ENCODE data around the gene HSPG2. TPM values are rescaled to one million over a fixed set of nuclear protein-coding genes. Genes with fewer than 3 reads are reported as not detected.
"Not testable (repeated sequence)": the region's sequence is repeated elsewhere in the genome, so short reads cannot be mapped to it uniquely, and the experiment has no call there.

The HSPG2 gene
- total RNA-seq, 1 experiment from 2014 or later, result 106 TPM

DNA sequence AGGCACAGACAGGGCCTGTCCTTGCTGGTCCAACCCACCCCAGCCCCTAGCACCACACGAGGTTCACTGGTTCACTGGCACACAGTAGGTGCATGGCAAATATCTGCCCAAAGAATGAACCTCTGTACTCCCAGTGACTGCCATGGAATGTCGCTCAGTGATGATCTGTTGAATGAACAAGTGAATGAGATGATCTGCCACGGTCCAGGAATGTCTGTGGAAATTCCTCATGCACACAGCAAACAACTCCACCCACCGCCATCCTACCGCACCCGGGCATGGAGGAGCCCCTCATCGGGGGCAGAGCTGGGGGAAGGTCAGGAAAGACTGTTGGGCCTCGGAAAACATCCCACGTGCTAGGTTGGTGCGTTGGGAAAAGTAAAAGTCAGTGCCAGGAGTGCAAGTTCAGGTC is 1.7 kb downstream of the HSPG2 start:
- peak; percentile 52 for DNase-seq (ENCODE audit: low read depth)

DNA sequence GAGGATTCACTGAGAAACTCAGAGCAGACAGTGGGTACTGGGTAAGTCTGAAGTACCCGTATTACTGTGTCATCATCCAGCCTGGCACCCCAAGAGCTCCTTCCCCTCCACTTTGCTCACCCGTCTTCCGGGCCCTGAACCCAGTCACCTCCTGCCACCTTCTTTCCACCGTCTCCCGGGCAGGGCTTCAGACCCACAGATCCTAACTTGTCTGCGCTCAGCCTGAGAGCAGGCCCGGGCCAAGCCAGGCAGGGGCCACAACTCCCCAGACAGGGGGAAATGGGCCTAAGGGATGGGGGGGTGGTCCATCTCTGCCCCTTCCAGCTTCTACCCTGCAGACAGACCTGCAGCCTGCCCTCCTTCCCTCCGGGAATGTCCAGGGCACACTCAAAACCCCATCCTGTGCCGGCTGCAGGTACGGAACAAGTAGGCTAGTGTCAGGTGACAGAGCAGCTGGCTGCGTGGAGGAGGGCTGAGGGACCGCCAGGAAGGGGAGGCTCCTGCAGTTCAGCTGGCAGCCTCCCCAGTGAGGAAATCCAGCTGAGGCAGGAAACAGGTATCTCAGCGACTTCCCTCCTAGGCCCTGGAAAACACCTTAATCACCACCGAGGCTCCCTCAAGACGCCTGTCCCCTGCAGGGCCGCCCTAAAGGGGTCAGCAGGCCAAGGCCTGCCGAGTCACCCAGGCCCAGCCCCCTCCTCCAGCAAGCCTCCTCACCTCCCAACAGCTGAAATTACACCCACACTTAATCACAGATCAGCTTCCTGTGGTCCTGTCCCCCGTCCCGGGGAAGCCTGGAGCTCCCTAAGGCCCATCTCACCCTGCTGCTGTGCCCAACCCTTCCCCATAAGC is 3.5 kb downstream of the HSPG2 start:
- peak; percentile 79 for DNase-seq (ENCODE audit: low read depth)

DNA sequence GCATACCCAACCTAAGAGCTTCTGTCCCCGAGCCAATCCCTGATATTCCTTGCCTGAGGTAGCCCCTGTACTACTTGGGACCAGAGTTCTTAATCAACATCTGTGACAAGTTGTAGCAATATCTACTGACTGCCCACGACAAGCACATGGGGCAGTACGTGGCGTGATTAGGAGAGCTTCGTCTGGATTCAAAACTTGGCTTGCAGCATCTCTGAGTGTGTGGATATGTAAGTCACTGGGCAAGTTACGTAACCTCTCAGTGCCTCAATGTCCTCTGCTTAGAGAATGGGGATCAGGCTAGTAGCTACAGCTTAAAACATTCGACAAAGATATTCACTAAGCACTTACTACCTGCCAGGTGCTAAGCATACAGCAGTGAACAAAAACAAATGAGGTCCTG is 5.0 kb downstream of the HSPG2 start:
- DNase-seq (ENCODE audit: low read depth), result peak; percentile 78

DNA sequence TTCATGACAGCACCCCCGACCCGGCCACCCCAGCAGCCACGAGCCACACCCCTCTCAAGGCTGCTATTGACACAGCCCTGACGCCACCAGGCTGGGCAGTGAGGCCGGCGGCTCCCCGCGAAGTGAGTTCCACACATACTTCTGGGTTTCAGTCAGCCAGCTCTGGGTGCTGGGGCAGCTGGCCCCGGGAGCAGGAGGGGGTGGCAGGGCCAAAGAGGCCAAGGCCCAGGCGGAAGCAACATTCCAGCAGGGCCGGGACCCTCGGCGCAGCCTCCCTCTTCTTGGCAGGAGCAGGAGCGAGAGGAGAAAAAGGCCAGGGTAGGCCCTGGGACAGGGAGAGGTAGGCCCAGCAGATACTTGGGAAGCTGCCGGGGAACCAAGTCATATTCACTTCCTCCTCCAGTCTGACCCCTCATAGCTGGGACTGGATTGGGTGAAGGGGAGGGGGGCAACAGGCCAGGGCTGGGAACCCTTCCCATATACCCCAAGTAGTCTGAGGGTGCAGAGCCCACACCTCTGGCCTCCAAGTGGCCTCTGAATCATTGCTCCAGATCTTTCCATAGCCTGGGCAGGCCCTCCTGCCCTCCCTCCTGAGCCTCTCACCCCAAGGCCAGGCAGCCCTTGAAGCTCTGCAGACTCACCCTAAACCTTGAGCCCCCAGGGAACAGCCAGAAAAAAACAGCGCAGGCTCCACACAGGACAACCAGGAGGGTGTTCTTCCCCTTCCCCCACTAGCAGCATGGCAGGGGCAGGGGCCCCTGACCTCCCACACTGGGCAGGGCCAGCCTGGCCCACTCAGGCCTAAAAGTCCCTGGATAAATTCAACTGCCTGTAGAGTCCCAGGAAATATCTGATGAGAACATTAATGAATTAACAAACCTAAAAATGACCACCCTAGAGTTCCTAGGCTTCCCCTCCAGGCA is 5.7 kb downstream of the HSPG2 start:
- peak; percentile 93 for DNase-seq (ENCODE audit: low read depth)

DNA sequence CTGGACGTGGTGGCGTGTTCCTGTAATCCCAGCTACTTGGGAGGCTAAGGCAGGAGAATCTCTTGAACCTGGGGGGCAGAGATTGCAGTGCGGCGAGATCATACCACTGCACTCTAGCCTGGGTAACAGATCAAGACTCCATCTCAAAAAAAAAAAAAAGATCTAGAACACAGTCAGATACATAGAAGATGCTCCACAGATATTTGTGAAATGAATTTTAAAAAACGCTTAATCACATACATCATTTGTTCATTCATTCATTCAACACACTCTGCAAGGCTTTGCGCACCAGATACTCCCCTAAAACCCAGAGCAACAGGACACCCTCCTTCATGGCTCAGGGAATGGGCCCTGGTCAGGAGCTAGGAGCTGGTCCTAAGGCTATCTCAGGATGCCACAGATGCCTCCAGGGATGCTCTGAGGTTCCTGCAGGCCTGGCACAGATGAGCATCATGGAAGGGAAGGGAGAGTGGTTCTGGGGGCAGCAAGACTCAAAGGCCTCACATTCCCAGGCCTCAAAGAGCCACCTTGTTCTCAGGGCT is 6.4 kb downstream of the HSPG2 start:
- DNase-seq (ENCODE audit: low read depth), result no peak

DNA sequence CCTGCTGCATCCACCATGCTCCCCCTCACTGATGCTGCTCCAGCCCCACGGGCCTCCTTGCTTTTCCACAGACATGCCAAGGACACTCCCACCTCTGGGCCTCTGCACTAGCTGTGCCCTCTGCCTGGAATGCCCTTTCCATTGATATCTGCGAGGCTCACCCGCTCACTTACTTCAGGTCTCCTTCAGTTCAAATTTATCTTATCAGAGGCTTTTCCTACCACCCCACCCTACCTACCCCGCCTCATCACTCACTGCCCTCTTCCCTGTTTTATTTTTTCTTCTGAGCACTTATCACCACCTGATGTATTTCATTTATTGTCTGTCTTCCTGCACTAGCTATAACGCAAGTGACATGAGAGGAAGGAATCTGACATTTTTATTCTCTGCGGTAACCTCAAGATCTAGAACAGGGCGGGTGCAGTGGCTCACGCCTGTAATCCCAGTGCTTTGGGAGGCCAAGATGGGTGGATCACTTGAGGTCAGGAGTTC is 7.0 kb downstream of the HSPG2 start:
- no peak for DNase-seq (ENCODE audit: low read depth)

DNA sequence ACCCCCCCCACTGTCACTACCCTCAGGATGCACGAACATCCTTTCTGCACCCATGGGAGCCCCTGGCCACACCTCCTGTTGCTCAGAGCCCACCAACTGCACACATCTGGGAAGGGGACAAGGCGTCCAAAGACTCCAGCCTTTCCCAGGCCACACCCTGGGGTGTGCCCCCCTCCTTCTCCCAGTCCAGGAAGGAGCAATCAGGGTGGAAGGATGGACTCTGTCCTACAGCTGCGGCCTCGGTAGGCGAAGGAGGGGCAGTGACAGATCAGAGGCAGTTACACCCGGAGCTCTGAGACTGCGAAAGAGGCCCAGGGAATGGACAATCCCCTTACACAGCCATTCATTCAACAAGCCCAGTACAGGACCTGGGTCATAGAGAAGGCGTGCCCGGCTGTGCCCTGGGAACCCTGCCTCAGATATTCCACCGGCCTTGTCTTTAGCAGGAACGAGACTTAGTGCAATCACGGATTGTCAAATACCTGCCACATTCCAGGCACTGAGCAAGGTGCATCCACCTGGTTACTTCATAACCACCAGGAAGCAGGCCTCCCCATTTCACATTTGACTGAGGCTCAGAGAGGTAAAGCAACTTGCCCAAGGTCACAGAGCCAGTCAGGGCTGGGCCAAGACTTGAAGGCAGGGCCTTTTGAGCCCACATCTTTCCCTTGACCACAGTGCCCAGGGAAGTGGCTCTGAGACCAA is 9.4 kb downstream of the HSPG2 start:
- peak; percentile 87 for DNase-seq (ENCODE audit: low read depth)

DNA sequence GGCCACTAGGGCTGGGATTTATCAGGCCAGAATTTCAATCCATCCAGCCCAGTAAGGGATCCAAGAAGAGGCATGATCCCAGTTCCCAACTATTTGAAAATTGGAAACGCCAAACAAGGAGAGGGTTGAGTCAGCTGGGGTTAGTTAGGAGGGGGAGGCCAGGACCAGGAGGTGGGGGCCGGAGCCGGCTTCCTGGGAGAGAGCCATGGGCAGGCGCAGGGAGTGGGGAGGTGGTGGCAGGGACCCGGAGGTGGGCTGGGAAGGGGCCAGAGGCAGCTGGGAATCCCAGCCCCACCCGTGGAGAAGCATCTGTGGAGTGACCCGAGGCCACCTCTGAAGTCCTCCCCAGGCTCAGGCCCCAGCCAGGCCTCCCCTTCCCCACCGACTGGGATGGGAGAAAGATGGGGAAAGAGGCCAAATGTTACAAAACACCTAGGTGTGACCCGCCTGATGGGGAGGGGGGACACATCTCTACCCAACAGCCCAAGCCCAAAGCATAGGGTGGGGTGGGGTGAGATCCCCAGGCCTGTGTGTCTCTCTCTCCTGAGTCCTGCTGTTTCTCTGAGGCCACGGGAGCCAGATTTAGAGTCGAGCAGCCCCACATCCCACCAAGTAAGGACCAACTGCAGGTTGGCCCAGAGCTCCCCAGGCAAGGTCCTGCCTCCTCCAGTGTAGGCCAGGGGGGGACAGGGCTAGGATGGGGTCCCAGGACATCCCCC is 10.1 kb downstream of the HSPG2 start:
- peak; percentile 77 for DNase-seq (ENCODE audit: low read depth)

DNA sequence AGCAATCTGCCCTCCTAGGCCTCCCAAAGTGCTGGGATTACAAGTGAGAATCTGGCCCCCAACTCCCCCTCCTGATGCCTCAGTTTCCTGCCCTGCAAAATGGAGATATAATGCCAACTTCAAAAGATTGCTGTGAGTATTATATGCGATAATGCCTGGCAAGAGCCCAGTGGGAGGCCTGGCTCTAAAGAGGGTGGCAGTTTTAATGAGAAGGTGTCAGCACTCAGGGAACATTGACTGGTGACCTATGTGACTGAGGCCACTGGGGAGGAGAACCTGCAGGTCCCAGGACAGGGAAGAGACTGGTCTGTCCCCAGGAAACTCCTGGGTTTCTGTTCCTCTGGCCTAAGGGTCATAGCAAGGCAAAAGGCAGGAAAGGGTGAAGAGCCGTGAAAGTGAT is 11.0 kb downstream of the HSPG2 start:
- no peak for DNase-seq (ENCODE audit: low read depth)

DNA sequence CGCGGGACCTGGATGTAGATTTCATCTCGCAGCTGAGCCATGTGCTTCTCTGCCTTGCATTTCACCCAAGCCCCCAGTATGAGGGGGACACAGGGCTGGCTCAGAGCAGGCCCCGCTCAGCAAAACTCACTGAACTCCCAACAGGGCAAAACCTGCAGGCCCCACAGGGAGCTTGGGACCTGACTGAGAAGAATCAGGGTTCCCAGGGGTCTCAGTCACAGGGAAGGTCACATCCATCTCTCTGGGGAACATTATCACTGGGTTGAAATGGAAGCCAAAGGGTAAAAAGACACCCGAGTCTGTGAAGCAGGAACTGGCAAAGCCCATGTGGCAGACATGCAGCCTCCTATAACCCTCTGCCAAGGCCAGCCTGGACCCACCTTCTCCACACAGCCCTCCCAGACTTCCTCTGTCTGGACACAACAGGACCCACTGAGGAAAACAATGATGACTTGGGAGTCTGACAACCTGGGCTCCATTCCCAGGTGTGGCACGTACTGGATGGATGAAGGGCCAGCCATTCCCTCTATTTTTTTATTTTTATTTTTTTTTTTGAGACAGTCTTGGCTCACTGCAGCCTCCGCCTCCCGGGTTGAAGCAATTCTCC is 11.7 kb downstream of the HSPG2 start:
- no peak for DNase-seq (ENCODE audit: low read depth)

DNA sequence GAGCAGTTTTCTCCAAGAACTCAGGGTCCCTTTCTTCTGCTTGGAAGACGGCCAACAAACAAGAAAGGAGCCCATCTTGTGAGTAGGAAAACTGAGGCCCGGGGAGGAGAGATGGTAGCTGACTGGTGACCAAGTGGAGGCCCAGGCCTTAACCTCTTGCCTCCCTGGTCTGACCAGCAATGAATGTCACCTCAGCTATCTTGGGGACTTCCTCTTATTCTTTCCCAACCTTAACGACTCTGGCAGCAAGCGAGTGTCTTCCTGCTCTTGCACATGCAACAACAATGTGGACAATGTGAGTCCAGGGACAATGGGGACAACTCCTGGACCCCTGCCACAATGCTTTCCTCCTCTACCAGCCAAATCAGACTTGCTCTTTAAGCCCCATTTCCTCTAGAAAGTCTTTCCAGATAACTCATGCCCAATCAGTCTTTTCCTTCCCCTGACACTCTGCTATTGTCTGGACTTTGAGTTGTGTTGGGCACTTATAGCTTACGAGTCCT is 12.6 kb downstream of the HSPG2 start:
- DNase-seq (ENCODE audit: low read depth), result no peak

DNA sequence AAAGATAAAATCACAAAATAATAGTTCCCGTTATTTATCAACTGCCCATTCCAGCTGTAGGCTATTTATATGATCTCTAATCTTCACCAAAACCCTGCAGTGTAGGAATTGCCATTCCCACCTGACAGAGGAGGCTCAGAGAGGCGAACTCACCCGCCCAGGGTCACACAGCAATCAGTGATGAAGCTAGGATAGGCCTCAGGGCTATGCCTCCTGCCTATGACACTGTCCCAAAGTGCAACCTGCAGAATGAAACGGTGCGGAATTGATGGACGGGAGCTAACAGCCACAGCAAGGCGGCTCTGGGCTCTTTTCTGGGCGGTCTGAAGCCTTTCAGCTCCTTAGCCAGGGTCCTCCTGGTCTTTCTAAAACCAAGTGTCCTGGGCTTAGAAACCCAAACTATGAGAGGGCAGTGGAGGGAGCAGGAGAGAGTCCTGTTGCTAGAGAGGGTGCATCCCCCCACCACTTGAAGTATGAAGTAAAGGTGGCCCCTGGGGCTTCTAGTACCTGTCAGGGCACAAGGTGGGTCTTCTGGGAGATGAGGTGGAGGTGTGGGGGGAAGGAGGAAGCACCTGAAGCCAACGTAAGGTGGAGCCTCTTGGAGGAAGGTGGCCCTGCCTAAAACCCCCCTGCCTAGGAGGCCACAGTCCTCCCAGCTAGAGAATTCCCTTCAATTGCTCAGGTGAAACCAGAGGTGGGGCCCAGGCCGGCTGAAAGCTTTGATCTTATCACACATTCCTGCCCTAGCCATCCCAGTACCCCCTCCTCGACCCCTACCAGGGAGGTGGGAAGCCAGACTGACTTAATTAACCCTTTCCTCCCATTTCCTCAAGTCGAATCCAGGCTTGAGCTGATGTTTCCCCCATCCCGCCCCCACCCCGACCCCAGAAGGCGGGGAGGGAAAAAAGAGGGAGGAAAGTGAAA is 14.8 kb downstream of the HSPG2 start:
- DNase-seq (ENCODE audit: low read depth), result no peak

DNA sequence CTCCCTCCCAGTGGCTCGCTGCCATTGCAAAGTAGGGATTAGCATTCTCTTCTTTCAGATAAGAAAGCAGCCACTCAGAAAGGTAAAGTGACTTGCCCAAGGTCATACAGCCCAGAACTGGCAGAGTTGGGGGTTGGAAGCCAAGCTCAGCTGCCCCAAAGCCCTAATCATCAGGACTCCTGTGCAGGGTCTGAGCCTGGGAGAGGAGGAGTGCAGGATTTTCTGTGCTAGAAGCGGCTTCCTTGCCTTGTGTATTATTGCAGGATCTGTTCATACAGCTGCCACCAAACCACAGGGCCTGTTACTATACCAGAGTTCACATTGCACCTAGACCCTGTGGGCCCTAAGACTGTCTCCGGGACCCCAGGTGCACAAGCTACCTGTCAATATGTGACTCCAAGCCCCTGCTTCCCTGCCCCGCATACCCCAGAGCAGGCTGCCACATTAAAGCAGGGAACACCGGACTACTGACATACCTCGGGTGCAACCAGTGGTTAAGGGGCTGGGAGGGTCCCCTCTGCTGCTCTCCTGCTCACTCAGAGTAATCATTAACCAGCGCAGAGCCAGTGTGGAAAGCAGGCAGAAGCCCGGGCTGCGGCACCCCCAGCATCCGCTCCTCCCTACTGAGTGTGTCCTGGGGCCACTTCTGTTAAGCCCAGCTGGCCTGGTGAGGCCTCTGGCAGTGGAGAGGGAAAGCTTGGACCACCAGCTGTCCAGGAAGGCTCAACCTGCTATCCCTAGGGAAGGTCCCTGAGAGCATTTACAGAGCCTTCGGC is 15.8 kb downstream of the HSPG2 start:
- peak; percentile 54 for DNase-seq (ENCODE audit: low read depth)

DNA sequence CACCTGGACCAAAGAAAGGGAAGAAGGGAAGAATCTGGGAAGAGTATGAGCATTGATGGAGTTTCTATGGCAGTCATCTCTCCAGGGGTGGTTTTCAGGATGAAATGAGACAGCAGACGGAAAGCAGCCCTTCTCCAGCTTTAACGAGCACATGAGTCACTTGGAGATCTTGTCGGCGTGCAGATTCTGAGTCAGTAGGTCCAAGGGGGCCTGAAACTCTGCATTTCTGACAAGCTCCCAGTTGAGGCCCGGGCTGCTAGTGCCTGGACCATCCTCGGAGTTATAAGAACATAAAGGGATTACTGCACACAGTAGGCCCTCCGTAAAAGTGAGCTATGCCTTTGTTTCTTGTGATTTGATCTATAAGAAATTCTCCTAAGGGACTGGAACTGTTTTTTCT is 17.6 kb downstream of the HSPG2 start:
- DNase-seq (ENCODE audit: low read depth), result peak; percentile 92

DNA sequence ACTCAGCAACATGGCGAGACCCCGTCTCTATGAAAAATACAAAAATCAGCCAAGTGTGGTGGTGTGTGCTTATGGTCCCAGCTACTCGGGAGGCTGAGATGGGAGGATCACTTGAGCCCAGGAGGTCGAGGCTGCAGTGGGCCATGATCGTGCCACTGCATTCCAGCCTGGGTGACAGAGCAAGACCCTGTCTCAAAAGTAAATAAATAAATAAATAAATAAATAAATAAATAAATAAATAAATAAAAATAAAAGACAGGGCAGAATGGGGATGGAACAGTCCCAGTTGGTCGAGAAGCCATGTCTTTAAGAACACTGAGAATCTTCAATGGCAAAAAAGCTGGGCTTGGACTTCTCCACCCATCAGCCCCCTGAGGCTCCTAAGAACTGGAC is 19.9 kb downstream of the HSPG2 start:
- DNase-seq (ENCODE audit: low read depth), result not testable (repeated sequence)

DNA sequence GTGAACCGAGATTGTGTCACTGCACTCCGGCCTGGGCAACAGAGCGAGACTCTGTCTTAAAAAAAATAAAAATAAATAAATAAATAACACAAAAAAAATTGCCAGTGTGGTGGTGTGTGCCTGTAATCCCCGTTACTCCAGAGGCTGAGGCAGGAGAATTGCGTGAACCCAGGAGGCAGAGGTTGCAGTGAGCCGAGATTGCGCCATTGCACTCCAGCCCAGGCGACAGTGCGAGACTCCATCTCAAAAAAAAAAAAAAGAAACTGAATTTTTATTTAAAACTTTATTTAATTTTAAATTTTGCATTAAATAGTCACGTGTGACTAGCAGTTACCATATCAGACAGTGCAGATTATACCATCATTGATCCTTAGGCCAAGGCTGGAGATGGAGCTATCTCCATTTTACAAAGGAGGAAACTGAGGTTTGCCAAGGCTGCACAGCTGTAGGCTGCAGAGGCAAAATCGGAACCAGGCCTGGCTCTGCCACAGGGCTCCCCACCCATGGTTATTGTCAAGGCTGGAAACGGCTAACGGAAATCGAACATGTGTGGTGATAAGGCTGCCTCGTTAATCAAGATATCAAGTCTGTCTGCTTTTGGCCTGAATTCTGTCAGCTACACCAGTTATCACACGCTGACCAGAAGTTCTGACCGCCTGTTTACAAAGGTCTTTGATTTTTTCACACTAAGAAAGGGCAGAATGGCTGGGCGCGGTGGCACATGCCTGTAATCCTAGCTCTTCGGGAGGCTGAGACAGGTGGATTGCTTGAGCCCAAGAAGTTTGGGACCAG is 20.5 kb downstream of the HSPG2 start:
- no peak for DNase-seq (ENCODE audit: low read depth)

DNA sequence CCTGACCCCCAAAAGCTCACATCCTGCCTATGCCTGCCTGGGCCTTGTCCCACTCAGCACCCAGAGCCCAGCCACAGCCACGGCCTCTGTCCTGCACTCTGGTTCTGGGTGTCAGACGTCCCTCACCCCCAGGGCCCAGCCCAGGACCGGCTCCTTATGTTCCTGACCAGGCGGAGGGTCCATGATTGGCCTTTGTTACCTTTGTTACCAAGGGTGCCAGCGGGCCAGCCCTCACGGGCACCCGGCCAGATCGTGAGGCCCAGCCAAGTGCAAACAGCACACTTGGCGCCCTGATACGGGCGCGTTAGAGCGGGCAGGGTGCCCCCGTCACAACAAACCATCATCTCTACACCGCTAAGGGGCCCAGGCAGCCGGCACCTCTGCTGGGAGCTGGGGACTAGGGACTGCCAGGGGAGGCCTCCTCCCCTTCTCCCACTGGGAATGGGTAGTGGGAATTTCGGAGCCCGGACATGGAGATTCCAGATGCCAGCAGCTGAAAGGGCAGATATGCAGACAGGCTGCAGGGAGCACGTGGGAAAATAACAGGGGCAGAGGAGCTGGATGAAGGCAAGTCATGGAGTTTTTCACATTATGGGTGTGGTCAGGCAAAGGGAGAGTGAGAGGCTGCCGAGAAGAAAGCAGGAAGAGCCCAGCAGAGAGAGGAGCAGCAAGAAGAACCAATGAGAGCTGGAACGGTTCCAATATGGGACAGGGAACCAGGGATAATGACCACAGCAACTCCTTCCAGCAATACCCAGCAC is 22.1 kb downstream of the HSPG2 start:
- DNase-seq (ENCODE audit: low read depth), result peak; percentile 64
